K562 (cell line): ENCODE results near the gene KRT28. TPM values are rescaled to one million over a fixed set of nuclear protein-coding genes. Genes with fewer than 3 reads are reported as not detected.

Experiments
- E2F1 ChIP-seq: sonication (generic); formaldehyde crosslinking; IDR thresholded peaks from 2 replicates; pipeline ENCODE4 v1.8.1; 2023; ENCODE audit warnings: mild to moderate bottlenecking, missing genetic modification reagents, moderate library complexity
- E2F4 ChIP-seq: sonication (generic); formaldehyde crosslinking; IDR thresholded peaks from 2 replicates; pipeline ENCODE4 v1.8.0; 2022; ENCODE audit warnings: mild to moderate bottlenecking, low read depth, missing genetic modification reagents
- ETV6 ChIP-seq, 3 experiments: fragments of 150-350 bp in 1 of 3; sonication (generic) in 1 of 3; formaldehyde crosslinking in 1 of 3; IDR thresholded peaks; 2 replicates each; pipeline versions ENCODE4 v1.6.1 to v1.8.0; 2014 to 2022; ENCODE audit warnings: borderline replicate concordance in 2 of 3, low read depth in 2 of 3, antibody characterized with exemption in 1 of 3, low read length in 1 of 3, mild to moderate bottlenecking in 1 of 3, missing genetic modification reagents in 1 of 3
- HDAC2 ChIP-seq: fragments of 450-650 bp; IDR thresholded peaks from 2 replicates; pipeline ENCODE4 v1.6.1; 2016; ENCODE audit warnings: mild to moderate bottlenecking
- MTF1 ChIP-seq: fragments of 250-450 bp; sonication (Bioruptor Pico); IDR thresholded peaks from 2 replicates; pipeline ENCODE4 v1.9.0; 2021; ENCODE audit warnings: moderate library complexity, mild to moderate bottlenecking, inconsistent platforms, borderline replicate concordance
- NFYB ChIP-seq: IDR thresholded peaks from 2 replicates; pipeline ENCODE4 v1.6.1; 2011; ENCODE audit warnings: mild to moderate bottlenecking, moderate library complexity; ENCODE audit not compliant: insufficient read length; ENCODE audit errors: extremely low read depth
- RBM22 ChIP-seq: fragments of 200-400 bp; formaldehyde crosslinking; IDR thresholded peaks from 2 replicates; pipeline ENCODE4 v1.6.1; 2018; ENCODE audit warnings: low read length, low read depth; ENCODE audit not compliant: poor library complexity, severe bottlenecking
- RUNX1 ChIP-seq: sonication (generic); IDR thresholded peaks from 2 replicates; pipeline ENCODE4 v1.6.1; 2016; ENCODE audit warnings: antibody characterized with exemption, low read depth
- SETDB1 ChIP-seq: IDR thresholded peaks from one replicate; pipeline ENCODE4 v1.6.1; 2012; ENCODE audit warnings: low read length, control low read depth, inconsistent platforms
- SFPQ ChIP-seq: fragments of 200-400 bp; formaldehyde crosslinking; IDR thresholded peaks from 2 replicates; pipeline ENCODE4 v1.6.1; 2017; ENCODE audit warnings: mild to moderate bottlenecking, low read depth, low read length, moderate library complexity
- UBTF ChIP-seq, 2 experiments: IDR thresholded peaks; 2 replicates each; pipeline ENCODE4 v1.6.1; 2012; ENCODE audit warnings: improper control_type of control experiment in 2 of 2, low read depth in 2 of 2, low read length in 2 of 2, borderline replicate concordance in 1 of 2
- ZBTB2 ChIP-seq: fragments of 450-650 bp; IDR thresholded peaks from 2 replicates; pipeline ENCODE4 v1.6.1; 2016; ENCODE audit warnings: antibody characterized with exemption
- ZNF24 ChIP-seq: fragments of 450-650 bp; IDR thresholded peaks from 2 replicates; pipeline ENCODE4 v1.6.1; 2016
- ZNF280A ChIP-seq: fragments of 450-650 bp; IDR thresholded peaks from 2 replicates; pipeline ENCODE4 v1.6.1; 2018; ENCODE audit warnings: mild to moderate bottlenecking, low read depth; ENCODE audit not compliant: partially characterized antibody
- ZNF76 ChIP-seq: fragments of 250-450 bp; sonication (Bioruptor Pico); IDR thresholded peaks from 2 replicates; pipeline ENCODE4 v1.4.0; 2020; ENCODE audit warnings: mild to moderate bottlenecking, moderate library complexity, borderline replicate concordance
- ZZZ3 ChIP-seq: fragments of 450-650 bp; IDR thresholded peaks from 2 replicates; pipeline ENCODE4 v1.6.1; 2016; ENCODE audit warnings: antibody characterized with exemption, mild to moderate bottlenecking, moderate library complexity
- polyA plus RNA-seq, 8 experiments: library from polyadenylated mRNA; depleted of rRNA in 4 of 8; stranded (reverse) in 5 of 8; unstranded in 3 of 8; fragments of >200 nt; fragmentation: Nextera tagmentation in 2 of 8; fragmentation: Illumina TruSeq in 1 of 8; extraction: Ambion mirVana in 2 of 8; extraction: Trizol in 1 of 8; gene quantifications; 2 replicates each; pipeline versions ENCODE4 v1.2.1 to v1.2.3, GENCODE V29; 2011 to 2014; ENCODE audit warnings: inconsistent platforms in 1 of 8, missing spikeins in 1 of 8
- total RNA-seq, 7 experiments: library from RNA; depleted of rRNA in 6 of 7; stranded (reverse); fragments of >200 nt in 6 of 7; fragmentation: Illumina TruSeq in 2 of 7; extraction: Trizol in 2 of 7; gene quantifications; 2 replicates each; pipeline versions ENCODE4 v1.2.1 to v1.2.3, GENCODE V29; 2011 to 2021; ENCODE audit warnings: low replicate concordance in 1 of 7

KRT28 gene
- total and polyA plus RNA-seq, 9 of the 15 experiments (the other 6 are each of a cell fraction or from before 2014, with no cell fraction given) = not detected

- no peak for TF ChIP-seq ZNF280A
- TF ChIP-seq E2F4 (CRISPR knock-in tag) = no peak
- TF ChIP-seq E2F1 = no peak
- TF ChIP-seq ZZZ3 = no peak
- no peak for TF ChIP-seq MTF1 (CRISPR knock-in tag)
- no peak for TF ChIP-seq ZNF76
- TF ChIP-seq ZBTB2 = peak; percentile 82; the same call in 1 of the 2 replicates
- no peak for TF ChIP-seq RUNX1
- TF ChIP-seq HDAC2 = peak; percentile 98
- no peak for TF ChIP-seq SFPQ
- peak; percentile 89 for TF ChIP-seq ZNF24
- TF ChIP-seq NFYB = no peak
- TF ChIP-seq SETDB1 = no peak
- 0 out of 4 replicates have a peak, but pooled peaks of 1 of the 2 experiments have one; percentile 63 for TF ChIP-seq UBTF (IDR thresholded peaks at IDR 0.05; ENCODE audit: borderline replicate concordance in 1 of 2, low read depth in 2 of 2, low read length in 2 of 2)
- peak in 1 of 2 experiments; percentile 77; a peak in 2 of 4 replicates for TF ChIP-seq ETV6 (IDR thresholded peaks at IDR 0.05; ENCODE audit: borderline replicate concordance in 1 of 2, low read depth in 2 of 2, low read length in 1 of 2)
- TF ChIP-seq ETV6 (CRISPR knock-in tag; IDR thresholded peaks at IDR 0.05; ENCODE audit: borderline replicate concordance) = no peak
- TF ChIP-seq RBM22 = no peak
Observed at GRCh38 chr17:40827746-40828453, 28.1 kb upstream of the KRT28 start (continued).
